Measurements from ENCODE around the gene ATXN1.

ATXN1 gene

DNA sequence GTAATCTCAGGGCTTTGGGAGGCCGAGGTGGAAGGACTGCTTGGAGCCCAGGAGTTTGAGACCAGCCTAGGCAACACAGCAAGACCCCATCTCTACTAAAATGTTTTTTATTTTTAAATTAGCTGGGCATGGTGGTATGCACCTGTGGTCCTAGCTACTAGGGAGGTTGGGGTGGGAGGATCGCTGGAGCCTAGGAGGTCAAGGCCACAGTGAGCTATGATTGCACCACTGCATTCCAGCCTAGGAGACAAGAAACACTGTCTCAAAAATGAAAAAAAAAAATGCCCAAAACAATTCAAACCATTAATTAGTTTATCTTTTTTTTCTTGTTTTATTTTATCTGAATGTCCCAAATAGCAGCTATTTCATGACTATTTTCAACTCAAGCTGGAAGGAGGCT, 437.1 kb downstream of the ATXN1 start:
- Histone ChIP-seq H3K4me3 (replicated peaks; ENCODE audit: insufficient read depth, low read length) (no peak overlapping the region), H3K27ac (replicated peaks) (no peak overlapping the region), H3K27me3 (ENCODE audit: insufficient read depth, poor library complexity, severe bottlenecking) (no peaks in the 10 kb centered on the region)
- no peak for DNase-seq (ENCODE audit: low read depth in 1 of 2, low spot score in 1 of 2)
- TF ChIP-seq, protein P1, sequence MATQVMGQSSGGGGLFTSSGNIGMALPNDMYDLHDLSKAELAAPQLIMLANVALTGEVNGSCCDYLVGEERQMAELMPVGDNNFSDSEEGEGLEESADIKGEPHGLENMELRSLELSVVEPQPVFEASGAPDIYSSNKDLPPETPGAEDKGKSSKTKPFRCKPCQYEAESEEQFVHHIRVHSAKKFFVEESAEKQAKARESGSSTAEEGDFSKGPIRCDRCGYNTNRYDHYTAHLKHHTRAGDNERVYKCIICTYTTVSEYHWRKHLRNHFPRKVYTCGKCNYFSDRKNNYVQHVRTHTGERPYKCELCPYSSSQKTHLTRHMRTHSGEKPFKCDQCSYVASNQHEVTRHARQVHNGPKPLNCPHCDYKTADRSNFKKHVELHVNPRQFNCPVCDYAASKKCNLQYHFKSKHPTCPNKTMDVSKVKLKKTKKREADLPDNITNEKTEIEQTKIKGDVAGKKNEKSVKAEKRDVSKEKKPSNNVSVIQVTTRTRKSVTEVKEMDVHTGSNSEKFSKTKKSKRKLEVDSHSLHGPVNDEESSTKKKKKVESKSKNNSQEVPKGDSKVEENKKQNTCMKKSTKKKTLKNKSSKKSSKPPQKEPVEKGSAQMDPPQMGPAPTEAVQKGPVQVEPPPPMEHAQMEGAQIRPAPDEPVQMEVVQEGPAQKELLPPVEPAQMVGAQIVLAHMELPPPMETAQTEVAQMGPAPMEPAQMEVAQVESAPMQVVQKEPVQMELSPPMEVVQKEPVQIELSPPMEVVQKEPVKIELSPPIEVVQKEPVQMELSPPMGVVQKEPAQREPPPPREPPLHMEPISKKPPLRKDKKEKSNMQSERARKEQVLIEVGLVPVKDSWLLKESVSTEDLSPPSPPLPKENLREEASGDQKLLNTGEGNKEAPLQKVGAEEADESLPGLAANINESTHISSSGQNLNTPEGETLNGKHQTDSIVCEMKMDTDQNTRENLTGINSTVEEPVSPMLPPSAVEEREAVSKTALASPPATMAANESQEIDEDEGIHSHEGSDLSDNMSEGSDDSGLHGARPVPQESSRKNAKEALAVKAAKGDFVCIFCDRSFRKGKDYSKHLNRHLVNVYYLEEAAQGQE (IDR thresholded peaks at IDR 0.05; ENCODE audit: insufficient replicate concordance, low read depth) = no peak
- TF ChIP-seq, protein P2, sequence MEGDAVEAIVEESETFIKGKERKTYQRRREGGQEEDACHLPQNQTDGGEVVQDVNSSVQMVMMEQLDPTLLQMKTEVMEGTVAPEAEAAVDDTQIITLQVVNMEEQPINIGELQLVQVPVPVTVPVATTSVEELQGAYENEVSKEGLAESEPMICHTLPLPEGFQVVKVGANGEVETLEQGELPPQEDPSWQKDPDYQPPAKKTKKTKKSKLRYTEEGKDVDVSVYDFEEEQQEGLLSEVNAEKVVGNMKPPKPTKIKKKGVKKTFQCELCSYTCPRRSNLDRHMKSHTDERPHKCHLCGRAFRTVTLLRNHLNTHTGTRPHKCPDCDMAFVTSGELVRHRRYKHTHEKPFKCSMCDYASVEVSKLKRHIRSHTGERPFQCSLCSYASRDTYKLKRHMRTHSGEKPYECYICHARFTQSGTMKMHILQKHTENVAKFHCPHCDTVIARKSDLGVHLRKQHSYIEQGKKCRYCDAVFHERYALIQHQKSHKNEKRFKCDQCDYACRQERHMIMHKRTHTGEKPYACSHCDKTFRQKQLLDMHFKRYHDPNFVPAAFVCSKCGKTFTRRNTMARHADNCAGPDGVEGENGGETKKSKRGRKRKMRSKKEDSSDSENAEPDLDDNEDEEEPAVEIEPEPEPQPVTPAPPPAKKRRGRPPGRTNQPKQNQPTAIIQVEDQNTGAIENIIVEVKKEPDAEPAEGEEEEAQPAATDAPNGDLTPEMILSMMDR (IDR thresholded peaks at IDR 0.05; ENCODE audit: insufficient read depth, low read length) = no peak
- TF ChIP-seq SPI1 (IDR thresholded peaks at IDR 0.05; ENCODE audit: borderline replicate concordance, low read depth) (no peak), GABPA (IDR thresholded peaks at IDR 0.05; ENCODE audit: low read depth) (no peak), POLR2AphosphoS5 (IDR thresholded peaks at IDR 0.05; ENCODE audit: low read depth) (no peak)

DNA sequence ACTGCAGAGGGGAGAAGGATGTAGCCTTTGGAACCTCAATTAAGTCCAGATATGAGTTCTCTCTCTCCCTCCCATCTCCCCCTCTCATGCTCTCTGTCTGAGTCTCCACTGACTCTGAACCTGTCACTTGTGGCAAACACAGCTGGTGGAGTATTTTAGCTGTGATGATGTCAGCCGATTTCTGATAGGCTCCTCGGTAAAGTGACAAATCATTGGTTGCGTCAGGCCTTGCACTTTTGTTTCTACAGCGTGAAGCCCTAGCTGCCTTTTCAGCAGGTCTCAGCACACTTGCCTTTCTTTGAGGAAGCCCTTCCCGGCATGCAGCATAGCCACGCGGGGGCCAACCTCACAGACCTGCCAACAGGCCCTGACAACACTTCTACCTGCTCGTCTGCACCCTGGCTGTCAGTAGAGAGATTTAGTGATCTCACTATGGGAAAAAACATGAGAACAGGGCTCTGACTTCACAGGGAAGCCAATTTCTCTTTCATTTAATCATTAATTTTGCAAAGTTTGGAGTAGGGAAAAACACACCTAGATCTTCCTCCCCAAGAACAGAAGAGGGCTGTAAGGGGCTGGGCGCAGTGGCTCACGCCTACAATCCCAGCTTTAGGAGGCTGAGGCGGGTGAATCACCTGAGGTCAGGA, 438.5 kb downstream of the ATXN1 start:
- H3K27ac ChIP-seq (replicated peaks) = peak overlapping the region; percentile 26; the same call in 1 of the 2 replicates
- DNase-seq (ENCODE audit: low read depth in 1 of 2, low spot score in 1 of 2) = peak; percentile 83 to 87
- H3K4me3 ChIP-seq (replicated peaks; ENCODE audit: insufficient read depth, low read length) = no peak overlapping the region
- H3K27me3 ChIP-seq (ENCODE audit: insufficient read depth, poor library complexity, severe bottlenecking) = no peaks in the 10 kb centered on the region
- no peak for TF ChIP-seq GABPA (IDR thresholded peaks at IDR 0.05; ENCODE audit: low read depth)
- 0 out of 2 replicates have a peak, but pooled peaks have one; percentile 37 for TF ChIP-seq POLR2AphosphoS5 (IDR thresholded peaks at IDR 0.05; ENCODE audit: low read depth)
- TF ChIP-seq SPI1 (IDR thresholded peaks at IDR 0.05; ENCODE audit: borderline replicate concordance, low read depth) = peak; percentile 30; the same call in 1 of the 2 replicates

DNA sequence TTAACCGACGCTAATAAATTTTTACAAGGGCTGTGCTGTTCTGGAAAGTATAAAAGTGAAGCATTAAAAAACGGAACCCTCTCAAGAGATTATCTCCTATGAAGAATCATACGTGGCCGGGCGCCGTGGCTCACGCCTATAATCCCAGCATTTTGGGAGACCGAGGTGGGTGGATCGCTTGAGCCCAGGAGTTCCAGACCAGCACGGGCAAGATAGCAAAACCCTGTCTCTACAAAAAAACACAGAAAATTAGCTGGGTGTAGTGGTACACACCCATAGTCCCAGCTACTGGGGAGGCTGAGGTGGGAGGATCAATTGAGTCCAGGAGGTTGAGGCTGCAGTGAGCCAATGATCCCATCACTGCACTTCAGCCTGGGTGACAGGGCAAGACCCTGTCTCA, 439.4 kb downstream of the ATXN1 start:
- Histone ChIP-seq H3K4me3 (replicated peaks; ENCODE audit: insufficient read depth, low read length) (no peak overlapping the region), H3K27ac (replicated peaks) (no peak overlapping the region), H3K27me3 (ENCODE audit: insufficient read depth, poor library complexity, severe bottlenecking) (no peaks in the 10 kb centered on the region)
- no peak for DNase-seq (ENCODE audit: low read depth in 1 of 2, low spot score in 1 of 2)
- TF ChIP-seq, protein P1 (IDR thresholded peaks at IDR 0.05; ENCODE audit: insufficient replicate concordance, low read depth) = no peak
- no peak for TF ChIP-seq POLR2AphosphoS5 (IDR thresholded peaks at IDR 0.05; ENCODE audit: low read depth)
- TF ChIP-seq GABPA (IDR thresholded peaks at IDR 0.05; ENCODE audit: low read depth) = no peak
- TF ChIP-seq, protein P2 (IDR thresholded peaks at IDR 0.05; ENCODE audit: insufficient read depth, low read length) = no peak
- no peak for TF ChIP-seq SPI1 (IDR thresholded peaks at IDR 0.05; ENCODE audit: borderline replicate concordance, low read depth)

DNA sequence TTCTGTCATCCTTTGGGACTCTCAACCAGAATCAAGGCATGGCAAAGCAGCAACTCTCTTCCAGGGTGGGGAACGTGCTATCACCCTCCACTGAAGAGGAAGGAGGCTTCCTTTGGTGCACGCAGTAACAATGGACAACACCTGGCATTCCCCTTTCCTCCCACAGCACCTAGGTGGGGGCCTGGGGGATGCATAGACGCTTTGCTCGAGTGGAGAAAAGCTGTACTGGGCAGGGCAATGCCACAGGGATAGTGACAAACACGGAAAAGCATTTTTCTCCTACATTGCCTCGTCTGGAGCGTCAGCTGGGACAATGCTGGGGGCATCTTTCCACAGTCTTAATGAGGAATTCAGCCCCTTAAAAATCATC, 439.9 kb downstream of the ATXN1 start:
- DNase-seq (ENCODE audit: low read depth in 1 of 2, low spot score in 1 of 2) = no peak
- TF ChIP-seq SPI1 (IDR thresholded peaks at IDR 0.05; ENCODE audit: borderline replicate concordance, low read depth) (no peak), GABPA (IDR thresholded peaks at IDR 0.05; ENCODE audit: low read depth) (no peak), POLR2AphosphoS5 (IDR thresholded peaks at IDR 0.05; ENCODE audit: low read depth) (no peak)
- TF ChIP-seq, protein P1 (IDR thresholded peaks at IDR 0.05; ENCODE audit: insufficient replicate concordance, low read depth) = no peak
- TF ChIP-seq, protein P2 (IDR thresholded peaks at IDR 0.05; ENCODE audit: insufficient read depth, low read length) = no peak
- Histone ChIP-seq H3K27ac (replicated peaks) (no peak overlapping the region), H3K27me3 (ENCODE audit: insufficient read depth, poor library complexity, severe bottlenecking) (no peaks in the 10 kb centered on the region), H3K4me3 (replicated peaks; ENCODE audit: insufficient read depth, low read length) (no peak overlapping the region)

Data from HL-60 (cell line).